ENCODE data around the gene SYTL2.
"Not testable (repeated sequence)": the region's sequence is repeated elsewhere in the genome, so short reads cannot be mapped to it uniquely, and the experiment has no call there.

The SYTL2 gene

GRCh38 chr11:85680897-85681296 is 130.0 kb downstream of the SYTL2 start:
- no peak for DNase-seq

DNA sequence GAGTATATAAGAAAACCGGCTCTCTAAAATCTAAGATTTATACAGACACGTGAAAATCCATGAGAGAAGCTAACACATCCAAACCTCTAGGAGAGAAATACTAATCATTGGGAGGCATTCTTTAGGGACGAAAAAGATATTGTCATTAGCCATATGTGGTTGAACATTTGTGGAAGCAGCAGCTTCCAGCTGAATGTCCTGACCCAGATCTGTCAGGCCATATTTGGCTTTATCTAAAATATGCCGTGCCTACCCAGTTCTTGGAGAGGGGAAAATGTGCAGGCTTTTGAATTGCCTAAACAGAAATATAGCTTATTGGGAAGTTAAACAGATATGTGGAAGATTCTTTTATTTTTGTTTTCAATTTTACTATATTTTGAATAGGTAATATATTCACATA is 131.4 kb downstream of the SYTL2 start:
- no peak for DNase-seq

DNA sequence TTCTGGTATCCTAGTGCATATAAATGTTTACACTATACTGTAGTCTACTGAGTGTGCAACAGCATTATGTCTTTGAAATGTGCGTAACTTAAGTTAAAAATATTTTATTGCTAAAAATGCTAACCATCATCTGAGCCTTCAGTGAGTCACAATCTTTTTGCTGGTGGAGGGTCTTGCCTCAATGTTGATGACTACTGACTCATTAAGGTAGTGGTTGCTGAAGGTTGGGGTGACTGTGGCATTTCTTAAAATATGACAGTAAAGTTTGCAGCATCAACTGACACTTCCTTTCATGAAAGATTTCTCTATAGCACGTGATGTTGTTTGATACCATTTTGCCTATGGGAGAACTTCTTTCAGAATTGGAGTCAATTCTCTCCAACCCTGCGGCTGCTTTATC is 137.5 kb downstream of the SYTL2 start:
- DNase-seq = no peak

- DNase-seq = no peak
Observed at GRCh38 chr11:85672105-85672902, 138.6 kb downstream of the SYTL2 start.

GRCh38 chr11:85670949-85671663 is 139.8 kb downstream of the SYTL2 start:
- not testable (repeated sequence) for DNase-seq

GRCh38 chr11:85668157-85668556 is 142.8 kb downstream of the SYTL2 start:
- no peak for DNase-seq

DNA sequence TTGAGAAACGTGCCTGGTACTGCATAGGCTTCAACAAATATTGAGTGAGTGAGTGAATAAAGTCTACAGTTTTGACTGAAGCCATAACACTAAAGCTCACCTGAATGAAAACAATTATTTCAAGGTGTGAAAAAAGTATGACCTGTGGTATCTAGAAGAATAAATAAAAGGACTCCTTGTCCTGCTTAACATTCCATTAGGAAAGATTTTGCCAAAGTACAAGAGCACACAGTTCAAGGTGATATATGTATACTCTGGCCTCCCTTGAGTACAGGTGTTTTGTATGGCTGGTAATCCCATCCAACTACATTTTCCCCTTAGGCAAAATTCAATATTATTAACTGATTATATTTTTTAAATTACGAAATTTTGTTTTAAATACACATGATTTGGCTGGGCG is 144.3 kb downstream of the SYTL2 start:
- no peak for DNase-seq

DNA sequence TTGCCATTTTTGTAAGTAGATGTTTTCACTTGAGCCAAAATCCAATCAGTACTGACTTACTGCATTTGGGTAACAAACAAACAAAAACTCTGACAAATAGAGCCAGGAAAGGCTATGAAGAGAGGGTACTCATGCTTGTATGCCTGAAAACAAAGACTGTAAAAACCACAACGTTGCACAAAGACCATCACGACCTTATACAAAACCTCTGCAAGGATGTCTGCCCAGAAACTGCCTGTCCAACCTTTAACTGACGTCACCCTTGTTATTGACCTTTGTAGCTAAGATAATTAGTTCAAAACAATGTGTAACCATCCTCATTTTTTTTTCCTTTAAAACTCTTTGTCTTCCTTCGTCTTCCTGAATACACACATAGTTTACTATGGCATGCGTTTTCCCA is 145.2 kb downstream of the SYTL2 start:
- DNase-seq = no peak

- peak; percentile 94 for DNase-seq
Observed at GRCh38 chr11:85664615-85665481, 146.1 kb downstream of the SYTL2 start, which contains the start of gene CREBZF. CREBZF (minus strand) TSS chr11:85665129; CDS start chr11:85664875, 254 bp downstream.

DNA sequence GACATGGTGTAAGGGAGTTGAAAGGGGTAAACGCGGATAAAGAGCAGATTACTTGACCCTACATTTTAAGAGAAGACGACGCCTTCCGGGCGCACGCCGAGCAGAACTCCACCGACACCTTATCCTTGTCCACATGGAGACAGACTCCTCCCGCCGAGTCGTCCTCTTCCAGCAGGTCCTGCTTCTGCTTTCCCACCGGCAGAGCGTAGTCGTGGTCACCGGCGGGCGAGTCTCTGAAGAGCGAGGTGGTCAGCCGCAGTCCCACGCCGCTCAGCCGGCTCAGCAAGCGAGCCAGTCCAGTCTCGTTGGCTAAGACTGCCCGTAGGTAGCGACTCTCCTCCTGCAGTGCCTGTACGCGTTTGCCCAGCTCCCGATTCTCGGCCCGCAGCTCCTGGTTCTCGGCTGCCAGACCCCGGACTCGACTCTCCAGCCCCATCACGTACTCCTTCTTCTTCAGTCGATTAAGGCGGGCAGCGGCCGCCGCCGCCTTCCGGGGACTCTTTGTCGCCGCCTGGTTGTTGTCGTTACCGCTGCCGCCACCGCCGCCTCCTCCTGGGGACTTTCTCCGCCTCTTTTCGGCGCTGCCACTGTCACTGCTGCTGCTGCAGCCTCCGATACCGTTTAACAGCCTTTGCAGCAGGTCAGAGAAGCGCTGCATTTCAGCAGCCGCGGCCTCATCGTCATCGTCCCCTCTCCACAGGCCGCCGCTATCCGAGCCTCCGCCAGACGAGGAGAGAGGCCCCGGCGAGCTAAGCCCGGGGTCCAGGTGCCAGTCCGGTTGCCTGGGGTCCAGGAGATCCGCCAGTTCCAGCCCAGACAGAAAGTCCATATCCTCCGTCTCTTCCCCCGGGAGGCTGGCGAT is 147.0 kb downstream of the SYTL2 start:
- DNase-seq = peak; percentile 91

- no peak for DNase-seq
Observed at GRCh38 chr11:85663080-85663752, 147.7 kb downstream of the SYTL2 start.

GRCh38 chr11:85661972-85662664 is 148.8 kb downstream of the SYTL2 start:
- DNase-seq = no peak

DNA sequence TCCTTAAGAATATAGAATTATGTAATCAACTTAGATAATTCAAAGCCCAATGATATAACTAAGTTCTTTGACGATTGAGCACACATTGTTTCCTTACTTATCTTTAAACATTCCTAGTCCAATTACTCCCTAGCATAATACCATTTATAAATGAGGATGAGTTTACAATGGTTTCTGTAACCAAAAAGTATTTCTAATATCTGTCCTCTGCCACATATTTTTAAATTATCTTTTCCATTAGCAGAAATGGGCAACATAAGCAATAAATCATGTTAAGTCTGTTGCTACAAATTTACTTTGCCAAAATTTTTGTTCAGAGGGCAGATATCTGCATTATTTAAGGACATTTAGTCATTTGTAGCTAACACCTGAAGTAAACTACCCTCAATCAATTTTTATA is 152.8 kb downstream of the SYTL2 start:
- DNase-seq = no peak

DNA sequence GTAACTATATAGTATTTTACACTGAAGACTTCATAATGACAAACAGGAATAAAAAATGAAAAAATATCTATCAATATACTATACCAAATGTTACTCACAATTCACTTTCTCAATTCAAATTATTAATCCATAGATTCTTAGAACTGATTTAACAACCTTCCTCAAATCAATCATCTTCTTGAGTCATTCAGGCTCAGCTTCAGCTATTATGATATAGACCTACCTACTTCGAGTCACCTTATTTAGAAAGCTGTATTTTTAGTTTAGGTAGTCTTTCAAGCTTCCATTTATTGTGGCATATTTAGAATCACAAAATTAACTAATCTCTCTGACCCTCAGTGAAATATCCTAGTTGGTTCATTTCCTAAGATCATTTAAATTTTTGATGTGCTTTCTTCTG is 154.2 kb downstream of the SYTL2 start:
- DNase-seq = no peak

- DNase-seq = not testable (repeated sequence)
Observed at GRCh38 chr11:85654343-85654742, 156.6 kb downstream of the SYTL2 start.

- no peak for DNase-seq
Observed at GRCh38 chr11:85652786-85653447, 158.0 kb downstream of the SYTL2 start.

DNA sequence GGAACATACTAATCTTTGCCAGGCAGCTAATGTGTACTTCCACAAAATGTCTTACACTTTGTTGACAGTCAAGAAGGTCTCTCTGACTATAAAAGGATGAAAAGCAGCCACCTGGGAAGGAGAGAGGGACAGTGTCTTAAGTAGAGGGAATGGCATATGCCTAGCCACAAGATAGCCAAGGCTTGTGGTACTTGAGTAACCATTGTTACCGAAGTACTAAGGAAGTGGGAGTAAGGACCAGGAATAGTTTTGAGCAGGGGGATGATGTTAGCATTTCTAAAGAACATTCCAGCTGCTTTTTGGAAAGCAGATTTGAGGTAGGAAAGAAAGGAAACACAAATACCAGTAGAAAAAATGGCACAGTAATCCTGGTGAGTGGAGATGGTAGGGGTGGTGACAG is 159.8 kb downstream of the SYTL2 start:
- DNase-seq = no peak

DNA sequence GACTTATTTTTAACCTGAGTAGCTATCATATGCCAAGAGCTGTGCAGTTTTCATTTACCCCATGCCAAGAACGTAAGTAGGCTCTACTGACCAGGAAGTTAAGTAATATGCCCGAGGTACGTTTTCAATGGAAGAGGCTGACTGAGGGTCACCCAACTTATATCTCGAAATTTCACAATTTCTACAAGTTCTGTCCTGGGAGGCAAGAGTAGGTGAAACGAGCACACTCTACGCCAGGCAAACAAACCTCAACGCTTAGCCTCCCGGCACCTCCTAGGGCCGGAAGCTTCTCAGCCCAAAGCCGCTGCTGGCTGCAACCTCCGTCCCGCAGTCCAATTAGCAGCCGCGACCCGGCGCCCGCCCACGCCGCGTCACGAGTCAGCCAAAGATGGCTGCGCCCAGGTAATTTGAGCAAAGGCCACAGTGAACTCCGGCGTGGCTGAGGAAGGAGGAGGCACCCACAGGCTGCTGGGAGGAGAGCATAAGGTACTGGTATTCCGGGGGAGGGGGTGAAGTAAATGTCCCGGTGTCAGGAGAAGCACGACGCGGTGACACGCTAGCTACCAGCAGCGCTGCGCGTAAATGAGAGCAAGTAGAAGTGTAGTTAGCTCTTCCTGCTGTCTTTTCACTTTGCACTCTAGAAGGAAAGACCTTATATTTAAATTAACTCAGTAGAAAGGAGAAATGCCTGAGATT is 163.2 kb downstream of the SYTL2 start, which contains the start of gene TMEM126A:
TSS of gene TMEM126A (plus strand) at position 364 of the 696 bp plus-strand sequence. CDS start 2,289 bp downstream, outside the sequence.
- DNase-seq = peak; percentile 94

DNA sequence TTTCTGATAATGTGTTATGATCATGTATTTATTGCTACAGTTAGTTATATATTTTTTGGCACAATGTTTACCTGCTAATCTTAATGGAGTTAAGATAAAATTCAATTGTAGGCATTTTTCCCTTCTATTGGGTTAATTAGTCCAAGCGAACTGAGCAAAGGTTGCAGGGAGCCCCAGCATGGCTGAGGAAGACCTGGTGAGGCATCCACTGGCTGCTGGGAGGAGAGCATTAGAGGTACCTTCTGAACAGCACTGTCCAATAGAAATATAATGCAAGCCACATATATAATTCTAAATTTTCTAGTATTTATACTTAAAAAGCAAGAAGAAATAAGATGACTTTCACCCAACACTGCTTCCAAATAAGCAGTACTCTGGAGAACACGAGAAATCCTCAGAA is 163.9 kb downstream of the SYTL2 start:
- no peak for DNase-seq
